Pancreas (tissue), 10 donors: ENCODE measurements around the gene CBFA2T3. TPM values are rescaled to one million over a fixed set of nuclear protein-coding genes. Genes with fewer than 3 reads are reported as not detected.
A peak's percentile ranks its signal among the peaks of the same experiment; 100 is the strongest.

Source experiments
- ATAC-seq, 4 donors: fragments of 200-7000 bp; cut with Tn5 transposase; one replicate each; pipeline versions ENCODE4 v1.8.0 to v1.9.1; 2020; ENCODE audit warnings: mild to moderate bottlenecking in 4 of 4, moderate library complexity in 4 of 4
- DNase-seq, 6 donors: peaks; one replicate each; pipeline ENCODE4 v3.0.0-alpha.2; 2020
- FAIRE-seq: peaks from 2 replicates; lab custom pipeline; 2012; peaks lifted over from hg19 to GRCh38; lab: Jason Lieb, UNC
- H3K27ac ChIP-seq, 4 donors: fragments of 200-600 bp; sonication (generic); 1 replicate in 3 of 4; 2 replicates in 1 of 4; pipeline versions ENCODE4 v1.5.0 to v1.8.0; 2020
- H3K27me3 ChIP-seq, 4 donors: fragments of 200-600 bp; one replicate each; pipeline ENCODE4 v1.8.0; 2021
- H3K36me3 ChIP-seq, 3 donors: fragments of 200-600 bp; sonication (generic) in 1 of 3; one replicate each; pipeline versions ENCODE4 v1.5.0 to v1.8.0; 2020 to 2021
- H3K4me1 ChIP-seq, 3 donors: fragments of 200-600 bp; one replicate each; pipeline ENCODE4 v1.8.0; 2021
- H3K4me3 ChIP-seq, 4 donors: fragments of 200-600 bp; sonication (generic) in 2 of 4; one replicate each; pipeline versions ENCODE4 v1.5.0 to v1.8.0; 2020 to 2021
- H3K9me3 ChIP-seq, 4 donors: fragments of 200-600 bp; one replicate each; pipeline ENCODE4 v1.8.0; 2021
- WGBS, 2 donors: extraction: QIAGEN DNeasy Blood & Tissue Kit; methylation state at CpG; one replicate each; pipeline ENCODE4 v1.1.7; 2013; 5-methylcytosine and 5-hydroxymethylcytosine counted together
- intact Hi-C, 3 donors: fragments of 100-400 bp; cut with DNase I; formaldehyde crosslinking; loops; one replicate each; pipeline versions ENCODE4 v1.11.1 to v1.14.2; 2022
- polyA plus RNA-seq, 2 donors: library from polyadenylated mRNA; stranded (reverse); fragments of 200-250 nt; gene quantifications; one replicate each; pipeline ENCODE4 v1.2.3, GENCODE V29; 2013
- total RNA-seq, 6 donors: library from RNA; stranded (reverse); fragmentation: NEBNext Ultra II Directional in 4 of 6; extraction: Animal tissue kit (Norgen Biotek cat#: 25700) in 4 of 6; gene quantifications; one replicate each; pipeline versions ENCODE4 v1.2.1 to v1.2.4, GENCODE V29; 2021 to 2023
- TF ChIP-seq, protein P1 (sequence below), 4 donors: fragments of 200-600 bp; sonication (generic) in 3 of 4; IDR thresholded peaks; one replicate each; pipeline versions ENCODE4 v1.5.0 to v1.8.0; 2021; ENCODE audit warnings: antibody characterized with exemption in 4 of 4
- donor health status: healthy with polysubstance abuse.
- donor health status: DM: no; HTN: no; CAD: no; lungs with moderate emphysema.
- donor health status: DM: no; HTN: no; CAD: no.
- donor health status: control.
- donor health status: control.
- donor health status: Bipolar disorder and iron deficiency.
- donor health status: DM: yes; HTN: yes; CAD: no.
- donor health status: DM: no; HTN: no; CAD: no.
- donor health status: DM: no; HTN: no; CAD: no.
- donor health status: DM: yes; HTN: yes; CAD: no.

The CBFA2T3 gene
- total and polyA plus RNA-seq, 8 donors = 8.7 to 27.0 (median 21.9) TPM

DNA sequence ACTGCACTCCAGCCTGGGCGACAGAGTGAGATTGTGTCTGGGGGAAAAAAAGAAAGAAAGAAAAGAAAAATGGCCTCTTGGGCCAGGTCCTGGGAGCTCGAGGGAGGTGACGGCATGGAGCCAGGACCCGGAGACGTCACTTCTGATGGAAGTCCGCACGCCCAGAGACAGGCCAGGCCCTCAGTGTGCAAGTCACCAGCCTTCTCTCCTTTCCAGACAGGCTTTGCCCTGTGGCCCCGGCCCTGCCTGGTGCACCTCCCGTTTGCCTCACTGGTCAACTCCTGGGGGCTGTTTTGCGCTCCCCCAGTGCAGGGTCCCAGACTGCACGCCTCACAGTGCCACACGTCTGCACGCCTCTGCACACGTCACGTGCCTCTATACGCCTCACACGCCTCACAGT is 44.1 kb downstream of the CBFA2T3 start:
- intact Hi-C loops = no loop called here

DNA sequence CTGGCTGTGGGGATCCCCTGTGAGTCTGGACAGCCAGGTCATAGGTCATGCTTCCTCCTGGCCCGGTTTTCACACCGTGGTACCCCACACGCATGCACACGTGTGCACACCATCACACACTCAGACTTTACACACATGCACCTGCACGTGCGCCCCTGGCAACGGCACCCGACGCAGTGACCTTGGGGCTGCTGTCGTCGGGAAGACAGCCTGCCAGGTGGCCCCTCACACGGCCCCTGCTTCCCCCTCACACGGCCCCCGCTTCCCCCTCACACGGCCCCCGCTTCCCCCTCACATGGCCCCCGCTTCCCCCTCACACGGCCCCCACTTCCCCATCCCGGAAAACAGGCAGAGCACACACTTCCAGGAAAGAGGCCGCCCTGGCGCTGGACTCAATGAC is 45.1 kb downstream of the CBFA2T3 start:
- Histone ChIP-seq H3K36me3 (no peaks in the 10 kb centered on the region), H3K27ac (no peak overlapping the region), H3K4me1 (peaks cover 7 to 28% (median 7%) of the 10 kb centered on the region in 3 donors), H3K4me3 (no peak overlapping the region), H3K27me3 (no peaks in the 10 kb centered on the region), H3K9me3 (no peaks in the 10 kb centered on the region)
- DNase-seq (peak in 3 of 6 donors; percentile 37 to 59 (median 45)), ATAC-seq (peak in 1 of 4 donors; percentile 17), FAIRE-seq (no peak)
- TF ChIP-seq, protein P1, sequence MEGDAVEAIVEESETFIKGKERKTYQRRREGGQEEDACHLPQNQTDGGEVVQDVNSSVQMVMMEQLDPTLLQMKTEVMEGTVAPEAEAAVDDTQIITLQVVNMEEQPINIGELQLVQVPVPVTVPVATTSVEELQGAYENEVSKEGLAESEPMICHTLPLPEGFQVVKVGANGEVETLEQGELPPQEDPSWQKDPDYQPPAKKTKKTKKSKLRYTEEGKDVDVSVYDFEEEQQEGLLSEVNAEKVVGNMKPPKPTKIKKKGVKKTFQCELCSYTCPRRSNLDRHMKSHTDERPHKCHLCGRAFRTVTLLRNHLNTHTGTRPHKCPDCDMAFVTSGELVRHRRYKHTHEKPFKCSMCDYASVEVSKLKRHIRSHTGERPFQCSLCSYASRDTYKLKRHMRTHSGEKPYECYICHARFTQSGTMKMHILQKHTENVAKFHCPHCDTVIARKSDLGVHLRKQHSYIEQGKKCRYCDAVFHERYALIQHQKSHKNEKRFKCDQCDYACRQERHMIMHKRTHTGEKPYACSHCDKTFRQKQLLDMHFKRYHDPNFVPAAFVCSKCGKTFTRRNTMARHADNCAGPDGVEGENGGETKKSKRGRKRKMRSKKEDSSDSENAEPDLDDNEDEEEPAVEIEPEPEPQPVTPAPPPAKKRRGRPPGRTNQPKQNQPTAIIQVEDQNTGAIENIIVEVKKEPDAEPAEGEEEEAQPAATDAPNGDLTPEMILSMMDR (IDR thresholded peaks at IDR 0.05) = no peak
- intact Hi-C loops = no loop called here
- WGBS, 2 donors = 22 to 31% methylated on average over 15 to 21 of the region's 21 CpGs

More for the DNA sequence above, 44.1 kb downstream of the CBFA2T3 start:
- DNase-seq (peak in 2 of 6 donors; percentile 22 to 47), ATAC-seq (no peak), FAIRE-seq (no peak)
- Histone ChIP-seq H3K36me3 (no peaks in the 10 kb centered on the region), H3K9me3 (no peaks in the 10 kb centered on the region), H3K27ac (no peak overlapping the region), H3K27me3 (no peaks in the 10 kb centered on the region), H3K4me1 (peaks cover 4 to 25% (median 6%) of the 10 kb centered on the region in 3 donors), H3K4me3 (no peak overlapping the region)
- TF ChIP-seq, protein P1 (IDR thresholded peaks at IDR 0.05) = no peak
- WGBS, 2 donors = 89 to 90% methylated on average over 16 to 17 of the region's 17 CpGs

DNA sequence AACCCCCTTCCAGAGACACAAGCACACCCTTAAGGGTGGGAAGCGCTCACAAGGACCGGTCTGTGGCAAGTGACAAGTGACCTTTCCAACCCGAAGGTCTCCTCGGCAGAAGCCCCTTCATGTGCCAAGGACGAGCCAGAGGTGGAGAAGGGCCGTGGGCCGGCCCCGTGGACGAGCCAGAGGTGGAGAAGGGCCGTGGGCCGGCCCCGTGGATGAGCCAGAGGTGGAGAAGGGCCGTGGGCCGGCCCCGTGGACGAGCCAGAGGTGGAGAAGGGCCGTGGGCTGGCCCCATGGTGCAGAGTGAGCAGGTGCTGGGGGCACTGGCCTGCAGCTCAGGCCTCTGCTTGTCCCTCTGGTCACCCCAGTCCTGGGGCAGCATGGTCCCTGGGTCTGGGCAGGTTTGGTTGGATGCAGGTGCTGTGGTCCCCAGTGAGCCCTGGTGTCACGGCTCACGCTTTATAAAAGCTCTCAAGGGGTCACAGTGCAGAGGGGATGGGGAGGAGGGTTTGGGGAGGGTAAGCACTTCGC is 45.6 kb downstream of the CBFA2T3 start:
- WGBS, 2 donors = 82 to 83% methylated on average over 17 to 20 of the region's 20 CpGs
- Histone ChIP-seq H3K4me1 (peaks cover 7 to 32% (median 7%) of the 10 kb centered on the region in 3 donors), H3K4me3 (no peak overlapping the region), H3K27me3 (no peaks in the 10 kb centered on the region), H3K27ac (no peak overlapping the region), H3K9me3 (no peaks in the 10 kb centered on the region), H3K36me3 (no peaks in the 10 kb centered on the region)
- TF ChIP-seq, protein P1 (IDR thresholded peaks at IDR 0.05) = no peak
- ATAC-seq = no peak
- peak in 2 of 6 donors; percentile 14 to 56 for DNase-seq
- no peak for FAIRE-seq
- intact Hi-C loops = no loop called here

DNA sequence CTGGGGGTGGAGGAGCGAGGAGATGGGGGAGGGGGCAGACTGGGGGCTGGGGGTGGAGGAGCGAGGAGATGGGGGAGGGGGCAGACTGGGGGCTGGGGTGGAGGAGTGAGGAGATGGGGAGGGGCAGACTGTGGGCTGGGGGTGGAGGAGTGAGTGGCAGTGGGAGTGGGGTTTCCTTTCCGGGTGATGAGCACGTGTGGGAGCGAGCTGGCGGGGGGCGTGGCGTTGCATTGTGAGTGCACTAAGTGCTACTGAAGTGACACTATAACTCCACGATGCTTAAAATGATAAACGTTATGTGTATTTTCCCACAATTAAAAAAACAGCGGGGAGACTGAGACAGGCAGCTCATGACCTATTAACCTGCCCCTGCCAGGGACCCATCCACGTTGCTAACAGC is 46.3 kb downstream of the CBFA2T3 start:
- no peaks in the 10 kb centered on the region for H3K27me3 ChIP-seq
- peaks cover 9 to 35% (median 10%) of the 10 kb centered on the region in 3 donors for H3K4me1 ChIP-seq
- no peak overlapping the region for H3K27ac ChIP-seq
- H3K36me3 ChIP-seq = no peaks in the 10 kb centered on the region
- intact Hi-C loops = no loop called here
- H3K4me3 ChIP-seq = no peak overlapping the region
- FAIRE-seq (no peak), ATAC-seq (no peak), DNase-seq (peak in 2 of 6 donors; percentile 15 to 37)
- WGBS, 2 donors = 75% methylated on average over 12 of the region's 12 CpGs
- no peaks in the 10 kb centered on the region for H3K9me3 ChIP-seq
- TF ChIP-seq, protein P1 (IDR thresholded peaks at IDR 0.05) = no peak

DNA sequence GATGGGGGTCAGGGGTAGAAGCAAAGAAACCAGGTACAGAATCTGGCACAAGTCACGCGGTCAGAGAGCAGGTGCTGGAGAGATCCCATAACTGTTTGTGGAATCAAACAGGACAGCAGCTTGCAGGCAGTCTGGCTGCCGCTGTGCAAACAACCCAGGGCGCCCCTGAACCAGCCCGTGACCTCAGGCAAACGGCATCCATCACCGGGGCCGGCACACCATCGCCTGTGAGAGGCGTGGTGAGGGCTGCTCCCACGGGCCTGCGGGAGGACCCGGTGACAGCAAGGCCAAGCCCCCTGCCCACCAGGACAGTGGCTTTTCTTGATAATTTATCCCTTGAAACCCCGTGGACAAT is 47.9 kb downstream of the CBFA2T3 start:
- no peaks in the 10 kb centered on the region for H3K9me3 ChIP-seq
- intact Hi-C loops = no loop called here
- FAIRE-seq (no peak), DNase-seq (peak in 3 of 6 donors; percentile 49 to 76 (median 66)), ATAC-seq (peak in 3 of 4 donors; percentile 5 to 24 (median 8))
- no peaks in the 10 kb centered on the region for H3K36me3 ChIP-seq
- H3K27me3 ChIP-seq = no peaks in the 10 kb centered on the region
- 12 to 18% methylated on average over 13 to 14 of the region's 14 CpGs for WGBS, 2 donors
- H3K4me3 ChIP-seq = no peak overlapping the region
- H3K4me1 ChIP-seq = peaks cover 17 to 47% (median 18%) of the 10 kb centered on the region in 3 donors
- H3K27ac ChIP-seq = peak overlapping the region; percentile 7 to 50 (median 10)
- TF ChIP-seq, protein P1 (IDR thresholded peaks at IDR 0.05) = no peak
